SK-N-MC (cell line): ENCODE results near the gene GRK2.

ENCODE experiments used
- DNase-seq: peaks from one replicate; pipeline ENCODE4 v3.0.0-alpha.2; 2011; ENCODE audit warnings: low read depth, low spot score
- H3K27ac ChIP-seq: fragments of 200-600 bp; sonication (generic); 2 replicates; pipeline ENCODE4 v1.5.1; 2016; ENCODE audit warnings: mixed run types
- H3K36me3 ChIP-seq: fragments of 200-600 bp; sonication (generic); 2 replicates; pipeline ENCODE4 v1.6.1; 2017; ENCODE audit warnings: antibody characterized with exemption, low read length, mixed read lengths; ENCODE audit not compliant: insufficient read depth
- H3K4me3 ChIP-seq: fragments of 200-600 bp; sonication (generic); 2 replicates; pipeline ENCODE4 v1.5.1; 2016
- H3K9ac ChIP-seq: fragments of 200-600 bp; sonication (generic); 2 replicates; pipeline ENCODE4 v1.8.0; 2017; ENCODE audit warnings: mixed run types, mixed read lengths; ENCODE audit not compliant: insufficient read length
- H3K9me3 ChIP-seq: fragments of 200-600 bp; sonication (generic); 2 replicates; pipeline ENCODE4 v1.6.1; 2017; ENCODE audit warnings: low read depth, mild to moderate bottlenecking, antibody characterized with exemption, low read length, moderate library complexity, mixed read lengths
- EZH2 ChIP-seq: fragments of 200-600 bp; sonication (generic); IDR thresholded peaks from one replicate; pipeline ENCODE4 v1.6.1; 2017; ENCODE audit warnings: antibody characterized with exemption
- FOXP2 ChIP-seq: optimal IDR thresholded peaks from 2 replicates; pipeline ENCODE3; 2011; ENCODE audit warnings: mild to moderate bottlenecking, moderate library complexity; ENCODE audit not compliant: insufficient read depth; ENCODE audit errors: extremely low read length, control extremely low read depth
- POLR2AphosphoS5 ChIP-seq: IDR thresholded peaks from 2 replicates; pipeline ENCODE4 v1.6.1; 2012; ENCODE audit warnings: mild to moderate bottlenecking, low read depth, low read length, borderline replicate concordance

GRK2 gene

GRCh38 chr11:67277231-67277961 is 11.1 kb downstream of the GRK2 start:
- peak overlapping the region; percentile 98 for H3K27ac ChIP-seq
- TF ChIP-seq FOXP2 (peak; percentile 16), POLR2AphosphoS5 (peak; percentile 69), EZH2 (no peak)
- peaks cover 40% of the 10 kb centered on the region for H3K36me3 ChIP-seq
- H3K9me3 ChIP-seq, result no peaks in the 10 kb centered on the region
- peak overlapping the region; percentile 76 for H3K4me3 ChIP-seq
- H3K9ac ChIP-seq, result peak overlapping the region; percentile 83
- peak; percentile 77 for DNase-seq

GRCh38 chr11:67278135-67278938 is 12.1 kb downstream of the GRK2 start:
- H3K36me3 ChIP-seq, result peaks cover 49% of the 10 kb centered on the region
- no peaks in the 10 kb centered on the region for H3K9me3 ChIP-seq
- peak overlapping the region; percentile 76 for H3K4me3 ChIP-seq
- DNase-seq, result no peak
- H3K27ac ChIP-seq, result peak overlapping the region; percentile 98
- TF ChIP-seq FOXP2 (no peak), POLR2AphosphoS5 (no peak), EZH2 (no peak)
- H3K9ac ChIP-seq, result peak overlapping the region; percentile 83

- peaks cover 57% of the 10 kb centered on the region for H3K36me3 ChIP-seq
- H3K9ac ChIP-seq, result no peak overlapping the region
- peak overlapping the region; percentile 98; the same call in 1 of the 2 replicates for H3K27ac ChIP-seq
- no peak for DNase-seq
- TF ChIP-seq POLR2AphosphoS5, result no peak
- no peak for TF ChIP-seq FOXP2
- TF ChIP-seq EZH2, result no peak
- H3K9me3 ChIP-seq, result no peaks in the 10 kb centered on the region
- H3K4me3 ChIP-seq, result no peak overlapping the region
These were observed 12.8 kb downstream of the GRK2 start for GRCh38 chr11:67278939-67279588.

- Histone ChIP-seq H3K9me3 (no peaks in the 10 kb centered on the region), H3K36me3 (peaks cover 61% of the 10 kb centered on the region), H3K9ac (no peak overlapping the region), H3K4me3 (no peak overlapping the region), H3K27ac (no peak overlapping the region)
- DNase-seq, result no peak
- no peak for TF ChIP-seq POLR2AphosphoS5
- TF ChIP-seq FOXP2, result no peak
- no peak for TF ChIP-seq EZH2
These were observed 13.5 kb downstream of the GRK2 start for GRCh38 chr11:67279589-67280340.

- H3K36me3 ChIP-seq, result peaks cover 61% of the 10 kb centered on the region
- no peaks in the 10 kb centered on the region for H3K9me3 ChIP-seq
- H3K4me3 ChIP-seq, result no peak overlapping the region
- no peak overlapping the region for H3K9ac ChIP-seq
- TF ChIP-seq POLR2AphosphoS5 (no peak), FOXP2 (no peak)
- DNase-seq, result no peak
- no peak overlapping the region for H3K27ac ChIP-seq
These were observed 14.1 kb downstream of the GRK2 start for GRCh38 chr11:67280341-67280787.

- Histone ChIP-seq H3K36me3 (peaks cover 61% of the 10 kb centered on the region), H3K4me3 (no peak overlapping the region), H3K27ac (no peak overlapping the region), H3K9me3 (no peaks in the 10 kb centered on the region), H3K9ac (no peak overlapping the region)
- DNase-seq, result no peak
- TF ChIP-seq EZH2, result no peak
- TF ChIP-seq FOXP2, result no peak
- TF ChIP-seq POLR2AphosphoS5, result no peak
These were observed 14.7 kb downstream of the GRK2 start for GRCh38 chr11:67280788-67281551.

- Histone ChIP-seq H3K36me3 (peaks cover 61% of the 10 kb centered on the region), H3K9ac (no peak overlapping the region), H3K27ac (no peak overlapping the region), H3K9me3 (no peaks in the 10 kb centered on the region), H3K4me3 (no peak overlapping the region)
- TF ChIP-seq POLR2AphosphoS5 (no peak), EZH2 (no peak), FOXP2 (no peak)
- DNase-seq, result no peak
These were observed 15.4 kb downstream of the GRK2 start for GRCh38 chr11:67281552-67282150.
